ENCODE data around the gene CFAP251.
"Not testable (repeated sequence)": the region's sequence is repeated elsewhere in the genome, so short reads cannot be mapped to it uniquely, and the experiment has no call there.

The CFAP251 gene

GRCh38 chr12:122030424-122031035, 112.1 kb downstream of the CFAP251 start:
- no peak for DNase-seq

GRCh38 chr12:122031342-122032216, 113.2 kb downstream of the CFAP251 start:
- DNase-seq: peak; percentile 15

GRCh38 chr12:122032580-122032979, 114.2 kb downstream of the CFAP251 start:
- no peak for DNase-seq

- no peak for DNase-seq
Observed at GRCh38 chr12:122035292-122035691, 116.9 kb downstream of the CFAP251 start.

- DNase-seq: no peak
Observed at GRCh38 chr12:122036153-122036552, 117.8 kb downstream of the CFAP251 start.

- no peak for DNase-seq
Observed at GRCh38 chr12:122040579-122041386, 122.4 kb downstream of the CFAP251 start.

- not testable (repeated sequence) for DNase-seq
Observed at GRCh38 chr12:122041458-122041857, 123.1 kb downstream of the CFAP251 start.

GRCh38 chr12:122042910-122043309, 124.5 kb downstream of the CFAP251 start:
- DNase-seq: no peak

- no peak for DNase-seq
Observed at GRCh38 chr12:122043476-122043875, 125.1 kb downstream of the CFAP251 start.

- DNase-seq: no peak
Observed at GRCh38 chr12:122045262-122045661, 126.9 kb downstream of the CFAP251 start.

- no peak for DNase-seq
Observed at GRCh38 chr12:122046145-122046544, 127.8 kb downstream of the CFAP251 start.

GRCh38 chr12:122048151-122048550, 129.8 kb downstream of the CFAP251 start:
- peak; percentile 56 for DNase-seq

GRCh38 chr12:122049827-122050226, 131.4 kb downstream of the CFAP251 start:
- no peak for DNase-seq

- no peak for DNase-seq
Observed at GRCh38 chr12:122050706-122051105, 132.3 kb downstream of the CFAP251 start.

- DNase-seq: no peak
Observed at GRCh38 chr12:122051231-122051876, 133.0 kb downstream of the CFAP251 start.

GRCh38 chr12:122052285-122052684, 133.9 kb downstream of the CFAP251 start:
- no peak for DNase-seq

Data from fibroblast of skin of right quadriceps (primary cell).